NCI-H526 treated with DMSO at 0.1 percent for 48 hours (cell line): ENCODE data around the gene NEUROD2.
A peak's percentile ranks its signal among the peaks of the same experiment; 100 is the strongest.
"Not testable (repeated sequence)": the region's sequence is repeated elsewhere in the genome, so short reads cannot be mapped to it uniquely, and the experiment has no call there.

ENCODE experiments used
- DNase-seq: peaks from one replicate; lab custom pipeline; 2025; lab: John Stamatoyannopoulos, UW

NEUROD2 gene

DNA sequence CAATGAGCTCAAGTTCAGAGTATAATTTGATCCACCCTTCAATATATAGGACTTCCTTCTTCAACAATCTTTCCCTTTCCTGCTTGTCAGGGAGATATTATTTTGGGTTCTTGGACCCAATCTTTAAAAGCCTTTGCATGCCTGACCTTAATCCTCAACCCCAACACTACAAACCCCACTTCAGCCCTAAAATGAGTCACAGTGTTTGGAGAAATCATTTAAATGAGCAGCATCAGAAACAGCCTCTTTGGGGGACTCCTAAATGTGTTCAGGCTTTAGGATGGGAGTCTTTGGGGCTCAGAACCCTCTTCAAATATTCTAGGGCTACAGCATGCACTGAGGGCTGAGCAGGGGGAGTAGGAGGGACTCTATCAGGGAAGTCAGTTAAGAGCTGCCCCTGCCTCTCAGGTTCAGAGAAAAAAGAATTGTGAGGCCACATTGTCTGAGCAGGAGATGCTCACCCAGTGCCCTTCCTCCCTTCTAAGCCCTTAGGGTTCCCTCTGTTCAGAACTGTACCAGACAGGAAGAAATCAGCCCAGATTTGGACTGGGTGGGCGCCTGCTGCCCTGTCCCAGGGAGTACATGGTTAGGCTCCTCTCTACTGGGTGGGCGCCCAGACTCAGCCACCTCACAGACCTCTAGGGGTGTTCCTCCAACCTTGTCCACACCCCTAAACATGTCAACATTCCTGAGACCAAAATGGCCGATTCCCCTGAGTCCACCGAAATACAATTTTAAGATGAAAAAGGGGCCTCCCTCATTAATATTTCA, 5.0 kb downstream of the NEUROD2 start:
- DNase-seq: no peak

DNA sequence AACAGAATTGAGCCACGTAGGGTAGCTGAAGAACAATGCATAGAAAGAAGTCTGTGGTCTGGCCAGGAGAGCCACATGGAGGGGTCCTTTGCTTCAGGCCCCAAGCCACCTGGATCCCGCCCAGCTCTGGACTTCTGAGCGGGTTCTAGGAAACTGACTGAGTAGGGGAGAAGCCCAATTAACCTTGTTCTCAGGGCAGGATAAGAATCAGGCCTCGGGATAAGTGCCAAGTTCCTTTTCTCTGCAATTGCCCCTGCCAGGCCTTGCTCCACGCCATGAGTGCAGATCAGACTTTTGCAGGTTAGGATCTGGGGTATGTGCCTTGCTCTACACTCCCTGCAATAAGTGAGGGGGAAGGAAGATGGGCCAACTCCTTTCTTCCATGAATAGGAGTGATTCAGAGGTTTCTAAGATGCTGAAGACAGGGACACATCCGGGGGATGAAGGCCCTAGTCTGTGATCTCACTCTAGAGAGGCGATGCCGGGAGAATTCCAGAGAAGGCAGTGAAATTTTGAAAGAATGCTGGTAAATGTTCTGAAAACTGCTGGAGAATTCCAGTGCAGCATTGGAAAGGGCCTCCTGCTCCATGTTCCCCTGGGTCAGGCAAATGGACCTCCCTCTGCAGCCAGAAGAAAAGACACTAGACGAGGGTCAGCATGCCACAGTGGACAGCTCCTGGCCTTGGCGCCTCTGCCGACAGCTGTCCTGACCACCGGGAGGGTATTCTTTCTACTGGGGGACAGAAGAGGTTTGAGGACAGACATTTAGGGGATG, 5.8 kb downstream of the NEUROD2 start:
- DNase-seq: no peak

DNA sequence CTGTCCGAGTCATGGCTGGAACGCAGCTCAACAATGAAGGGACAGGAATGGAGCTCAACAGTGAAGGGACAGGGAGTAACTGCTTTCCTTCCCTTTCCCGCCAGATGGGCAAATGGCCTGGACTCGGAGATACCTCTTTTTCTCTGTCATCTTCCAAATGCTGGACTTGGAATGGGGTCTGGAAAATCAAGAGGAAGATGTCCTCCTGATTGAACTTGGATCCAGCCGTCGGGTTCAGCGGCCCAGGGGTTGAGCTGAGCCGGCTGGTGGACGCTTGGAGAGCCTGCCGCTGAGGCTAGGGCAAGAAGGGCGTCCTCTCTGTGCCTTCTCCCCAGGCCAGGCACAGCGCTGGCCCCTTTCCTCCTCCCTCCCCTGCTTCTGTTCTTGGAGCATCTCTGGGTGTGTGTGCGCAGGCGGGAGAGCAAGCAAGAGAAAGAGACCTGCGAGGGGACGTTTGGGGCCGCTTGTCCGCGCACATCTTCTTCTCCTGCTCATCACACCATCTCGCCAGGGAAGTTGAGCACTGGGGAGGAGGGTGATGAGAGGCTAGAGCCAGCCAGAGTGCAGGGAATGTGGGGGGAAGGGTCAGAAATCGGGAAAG, 6.6 kb downstream of the NEUROD2 start:
- no peak for DNase-seq

DNA sequence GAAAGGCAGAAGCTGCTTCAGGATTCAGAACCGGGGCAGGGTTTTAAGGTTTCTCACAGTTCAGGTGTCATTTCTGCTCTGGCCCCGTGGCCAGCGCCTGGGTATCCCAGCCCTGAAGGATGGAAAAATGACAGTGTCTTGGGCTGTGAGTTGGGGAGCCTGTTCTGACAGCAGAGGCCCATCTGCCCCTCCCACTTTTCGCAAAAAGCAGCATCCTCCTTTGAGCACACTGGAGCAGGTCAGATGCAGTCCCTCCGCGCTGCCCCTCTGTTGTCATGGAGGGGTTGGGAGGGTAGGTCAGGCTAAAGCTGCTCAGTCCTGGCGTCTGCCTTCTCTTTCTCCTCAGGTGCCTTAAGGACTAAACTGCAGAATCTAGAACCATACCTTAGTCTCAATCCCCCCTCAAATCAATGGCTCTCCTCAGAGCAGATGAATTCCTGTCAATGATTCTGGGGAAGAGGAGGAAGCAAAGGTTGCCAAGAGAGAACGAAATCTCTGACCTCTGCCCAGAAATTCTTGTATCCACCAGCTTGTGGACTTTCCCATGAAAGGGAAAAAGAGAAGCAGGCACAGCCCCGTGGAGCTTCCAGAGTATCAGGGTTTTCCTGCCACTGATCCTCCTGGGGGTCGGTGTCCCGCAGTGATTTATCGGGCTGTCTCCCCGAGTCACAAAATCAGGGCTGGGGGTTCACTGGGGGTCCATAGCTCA, 7.3 kb downstream of the NEUROD2 start:
- DNase-seq: no peak

DNA sequence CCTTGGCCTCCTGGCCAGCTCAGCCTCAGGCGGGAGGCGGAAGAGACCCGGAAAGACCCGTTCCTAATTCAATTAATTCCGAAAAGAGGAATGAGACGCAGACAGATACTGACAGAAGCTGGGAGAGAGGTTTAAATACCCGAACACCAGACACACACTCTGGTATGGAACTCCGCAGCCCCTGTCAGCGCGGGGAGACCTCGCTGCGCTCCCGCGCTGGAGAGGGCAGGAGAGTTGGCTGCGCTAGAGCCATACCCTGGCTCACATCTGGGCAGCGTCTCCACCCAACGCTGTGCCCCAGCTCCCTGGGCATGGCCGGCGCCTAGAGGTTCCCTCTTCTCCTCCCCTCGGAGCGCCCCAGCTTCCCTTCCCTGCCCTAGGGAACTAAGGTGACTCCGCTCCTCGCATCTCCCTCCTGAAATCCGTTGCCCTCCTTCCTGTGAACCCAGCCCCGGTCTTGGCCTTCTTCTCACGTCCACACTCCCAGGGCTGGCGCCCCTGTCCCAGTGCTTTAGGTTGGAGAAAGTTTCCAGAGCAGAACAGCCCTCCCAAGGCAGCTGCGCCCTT, 8.0 kb downstream of the NEUROD2 start:
- no peak for DNase-seq

DNA sequence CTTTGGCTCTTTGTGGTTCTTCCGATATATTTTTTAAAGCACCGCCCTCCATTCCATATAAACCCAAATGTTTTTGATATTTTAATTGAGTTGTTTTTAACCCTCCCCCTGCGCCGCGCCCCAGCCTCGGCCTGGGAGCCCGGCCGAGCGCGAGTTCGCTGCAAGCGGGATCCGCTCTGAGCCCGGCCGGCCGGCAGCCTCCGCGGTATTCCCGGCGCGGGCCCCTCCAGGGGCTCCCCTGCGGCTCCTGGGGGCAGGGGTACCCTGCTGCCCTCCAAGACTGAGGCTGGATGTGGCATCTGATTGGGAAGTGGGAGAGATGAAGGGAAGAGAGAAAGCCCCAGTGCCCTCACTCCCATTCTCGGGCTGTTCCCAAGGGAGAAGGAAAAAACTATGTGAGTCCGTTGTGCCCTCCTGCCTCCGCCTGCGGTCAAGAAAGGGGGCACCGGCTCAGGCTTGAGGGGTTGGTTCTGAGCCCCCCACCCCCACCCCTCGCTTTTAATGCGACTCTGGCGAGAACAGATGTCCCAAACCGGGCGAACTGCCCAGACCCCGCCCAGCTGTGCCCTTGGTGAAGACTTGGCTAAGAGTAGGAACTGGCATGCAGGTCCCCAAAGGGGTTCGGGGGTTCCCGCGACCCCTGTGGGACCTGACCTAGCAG, 8.6 kb downstream of the NEUROD2 start:
- no peak for DNase-seq

DNA sequence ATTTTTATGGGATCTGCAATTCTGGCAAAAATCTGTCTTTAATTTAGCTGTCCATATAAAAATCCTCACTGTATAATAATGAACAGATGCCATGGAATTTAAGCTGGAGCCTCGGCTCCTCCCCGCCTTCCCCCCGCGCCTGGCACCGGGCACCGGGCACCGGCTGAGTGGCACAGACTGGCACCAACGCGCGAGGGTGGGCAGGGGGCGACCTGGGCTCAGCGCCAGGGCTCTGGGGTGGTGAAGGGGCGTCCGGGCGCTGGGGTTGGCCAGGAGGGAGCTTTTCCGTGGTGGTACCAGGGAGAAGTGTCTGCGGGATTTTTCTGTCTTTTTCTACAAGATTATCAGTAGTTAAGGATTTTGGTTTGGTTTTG, 9.1 kb downstream of the NEUROD2 start:
- no peak for DNase-seq

DNA sequence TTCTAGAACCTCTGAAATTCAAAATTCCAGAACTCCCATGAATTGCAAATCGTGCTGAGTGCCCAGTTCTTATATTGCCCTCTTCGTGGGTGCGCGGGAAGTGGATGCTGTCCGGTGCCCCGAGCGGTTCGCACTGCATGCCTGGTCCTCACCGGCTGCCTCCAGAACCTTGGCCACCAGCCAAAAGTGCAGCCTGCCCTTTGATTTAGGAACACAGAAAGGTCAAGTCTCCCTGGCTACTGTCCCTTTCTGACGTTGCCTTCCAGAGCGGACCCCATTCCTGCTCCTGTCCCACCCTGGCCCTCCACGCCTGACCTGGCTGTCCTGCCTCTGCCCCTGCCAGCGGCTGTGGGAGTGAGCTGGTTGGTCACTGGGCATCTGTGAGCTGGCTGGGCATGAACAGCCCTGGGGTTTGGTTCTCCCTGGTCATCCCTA, 9.7 kb downstream of the NEUROD2 start:
- no peak for DNase-seq

DNA sequence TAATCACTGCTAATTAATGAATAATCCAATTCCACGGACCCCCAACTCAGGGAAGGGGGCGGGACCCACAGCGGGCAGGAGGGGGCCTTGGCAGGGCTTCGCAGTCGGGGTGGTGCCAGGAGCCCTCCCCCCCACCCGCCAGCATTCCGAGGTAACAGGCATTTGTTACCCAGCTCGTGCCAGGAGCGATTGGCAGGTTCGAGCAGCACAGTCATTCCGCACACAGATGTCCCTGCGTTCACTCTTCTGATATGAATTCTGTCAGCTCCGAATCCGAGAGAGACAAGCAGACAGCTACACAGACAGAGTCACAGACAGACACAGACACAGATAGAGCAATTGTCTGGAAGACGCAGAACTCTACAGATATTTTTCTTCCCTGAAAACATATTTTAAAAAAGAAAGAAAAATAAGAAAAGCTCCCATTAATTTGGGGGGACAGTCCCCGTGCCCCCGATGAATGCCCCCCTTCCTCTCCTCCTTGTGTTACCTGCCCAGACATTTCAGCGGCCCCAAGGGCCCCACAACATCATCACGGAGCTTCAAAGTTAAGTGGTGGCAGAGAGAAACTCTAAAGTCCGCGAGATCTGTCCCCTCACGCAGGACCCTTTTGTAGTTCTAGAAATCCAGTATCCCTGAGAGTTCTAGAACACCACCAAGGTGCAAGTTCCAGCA, 10.2 kb downstream of the NEUROD2 start:
- DNase-seq: no peak

DNA sequence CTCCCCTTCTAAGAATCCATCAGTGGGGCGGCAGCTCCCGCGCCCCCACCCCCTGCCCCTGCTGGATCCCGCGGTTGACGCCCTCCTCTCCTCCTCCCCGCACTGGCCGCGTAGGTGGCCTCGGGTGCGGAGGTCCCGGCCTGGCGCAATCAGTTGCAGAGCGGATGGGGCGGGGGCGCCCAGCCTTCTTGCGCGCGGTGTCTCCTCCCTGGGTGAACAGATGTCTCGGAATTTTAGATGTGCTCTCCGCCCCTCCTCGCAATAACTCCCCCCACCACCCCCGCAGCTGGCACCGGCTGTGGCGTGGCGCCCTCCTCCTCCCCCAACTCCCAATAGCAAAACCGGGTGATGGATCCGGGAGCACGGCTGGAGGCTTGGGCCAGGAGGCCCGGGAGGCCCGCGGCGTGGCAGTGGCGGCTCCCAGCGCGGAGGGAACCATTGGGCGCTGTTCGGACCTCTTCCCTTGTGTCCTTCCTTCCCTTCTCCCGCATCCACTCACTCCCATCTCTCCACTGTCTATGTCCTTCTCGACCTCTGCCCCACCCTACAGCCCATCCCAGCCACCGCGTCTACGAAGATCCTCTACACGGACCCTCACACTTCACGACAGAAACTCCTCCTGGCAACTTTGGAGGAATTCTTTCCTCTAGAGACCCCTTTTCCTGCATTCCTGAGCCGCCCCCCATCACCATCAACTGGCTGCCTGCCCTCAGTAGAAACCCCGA, 11.0 kb downstream of the NEUROD2 start:
- DNase-seq: no peak

DNA sequence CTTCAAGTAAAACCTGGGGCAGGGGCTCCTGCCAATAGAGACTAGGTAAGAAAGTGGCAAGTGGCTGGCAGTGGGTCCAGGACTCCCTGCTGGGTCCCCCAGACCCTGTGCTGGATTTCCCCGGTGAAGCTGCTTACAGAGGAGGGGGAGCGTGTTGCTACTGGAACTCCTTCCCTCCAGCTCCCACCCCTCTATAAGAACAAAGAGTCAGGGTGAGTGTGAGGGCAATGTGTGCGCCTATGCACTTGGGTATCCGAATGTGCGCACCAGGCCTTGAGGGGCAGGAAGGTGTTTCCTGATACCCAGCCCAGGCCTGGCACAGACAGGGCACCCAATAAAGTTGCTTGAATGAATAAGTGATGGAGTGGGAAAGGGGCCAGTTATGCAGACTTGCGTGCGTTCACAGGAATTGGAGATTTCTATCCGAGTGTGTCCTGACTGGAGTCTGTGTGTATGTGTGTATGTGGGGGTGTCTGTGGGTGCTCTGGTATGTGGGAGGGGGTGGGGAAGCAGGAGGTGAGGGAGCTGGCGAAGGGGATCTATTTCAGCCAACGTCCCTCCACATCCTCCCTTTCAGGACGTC, 11.7 kb downstream of the NEUROD2 start:
- no peak for DNase-seq

DNA sequence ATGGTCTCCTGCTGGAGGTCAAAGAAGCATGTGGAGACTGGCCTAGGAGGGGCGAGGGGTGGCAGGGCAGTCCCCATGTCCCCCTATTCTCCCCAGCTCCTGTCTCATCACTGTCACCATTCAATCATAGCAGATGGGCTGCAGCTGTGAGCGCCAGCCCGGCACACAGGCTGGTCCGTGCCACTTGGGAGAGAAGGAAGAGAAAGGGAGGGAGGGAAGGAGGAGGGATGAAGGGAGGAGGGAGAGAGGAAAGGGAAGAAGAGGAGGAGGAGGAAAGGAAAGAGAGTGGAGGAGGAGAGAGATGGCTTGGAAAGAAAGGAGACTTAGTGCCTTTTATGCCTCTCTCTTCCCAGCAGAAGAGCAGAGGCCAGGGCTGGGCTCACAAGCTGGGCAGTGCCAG, 12.4 kb downstream of the NEUROD2 start:
- DNase-seq: no peak

DNA sequence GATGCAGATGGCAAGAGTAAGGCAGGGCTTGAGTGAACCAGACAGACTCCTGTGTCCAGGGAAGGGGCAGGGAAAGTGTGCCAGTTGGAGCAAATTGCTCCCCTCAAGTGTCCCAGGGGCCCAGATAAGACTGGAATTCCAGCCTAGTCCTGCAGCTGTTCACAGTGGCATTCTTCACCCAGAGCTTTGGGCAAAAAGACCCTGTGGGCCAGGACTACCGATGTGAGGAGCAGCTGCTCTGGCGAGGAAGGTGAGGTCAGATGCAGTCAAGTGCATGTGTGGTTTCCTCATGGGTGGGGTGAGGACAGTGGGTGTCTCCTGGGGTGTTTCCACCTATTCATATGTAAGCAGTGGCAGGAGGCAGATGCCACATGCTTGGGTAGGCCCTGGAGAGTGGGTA, 14.3 kb downstream of the NEUROD2 start:
- DNase-seq: no peak

DNA sequence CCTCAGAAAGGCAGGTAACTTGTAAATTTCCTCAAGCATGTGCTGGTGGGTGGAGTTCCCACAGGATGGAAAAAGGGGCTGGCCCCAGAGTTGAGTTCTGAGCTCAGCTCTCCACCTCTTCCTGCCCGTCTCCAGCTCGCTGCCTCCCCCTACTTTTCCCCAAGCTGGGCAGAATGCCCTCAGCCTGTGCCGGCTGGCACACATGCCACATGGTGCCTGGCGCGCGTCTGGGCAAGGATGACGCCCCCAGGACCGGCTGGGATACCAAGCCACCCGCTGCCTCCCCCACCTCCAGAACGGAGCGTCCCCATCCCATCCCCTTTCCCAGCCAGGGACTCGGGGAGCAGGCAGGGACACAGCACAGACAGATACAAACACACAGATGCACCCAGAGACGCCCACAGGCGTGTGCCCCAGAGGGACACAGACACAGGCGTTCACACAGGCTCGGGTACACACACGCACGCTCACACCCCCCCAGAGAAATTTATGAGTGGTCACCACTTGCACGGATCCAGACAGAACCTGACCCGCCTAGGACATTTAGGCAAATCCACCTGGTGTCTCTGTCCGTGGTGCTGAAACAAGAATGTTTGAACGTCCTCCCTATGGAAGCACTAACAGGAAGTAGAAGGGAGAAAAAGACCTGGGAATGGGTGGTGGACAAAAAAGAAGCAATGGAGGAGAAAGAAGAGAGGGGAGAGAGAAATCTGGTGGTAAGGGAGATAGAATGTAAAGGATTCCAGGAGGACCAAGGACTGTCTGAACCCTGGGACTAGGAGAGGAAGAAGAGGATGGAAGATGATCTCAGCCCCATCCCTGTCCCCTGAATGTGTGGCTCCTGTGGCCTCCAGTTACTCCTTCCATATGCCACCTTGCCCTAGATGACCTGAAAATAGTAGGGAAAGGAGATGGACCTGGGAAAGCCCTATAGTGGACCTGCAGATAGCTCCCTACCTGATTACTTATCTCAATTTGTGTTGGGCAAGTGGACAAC, 15.5 kb downstream of the NEUROD2 start:
- peak; percentile 18 for DNase-seq

DNA sequence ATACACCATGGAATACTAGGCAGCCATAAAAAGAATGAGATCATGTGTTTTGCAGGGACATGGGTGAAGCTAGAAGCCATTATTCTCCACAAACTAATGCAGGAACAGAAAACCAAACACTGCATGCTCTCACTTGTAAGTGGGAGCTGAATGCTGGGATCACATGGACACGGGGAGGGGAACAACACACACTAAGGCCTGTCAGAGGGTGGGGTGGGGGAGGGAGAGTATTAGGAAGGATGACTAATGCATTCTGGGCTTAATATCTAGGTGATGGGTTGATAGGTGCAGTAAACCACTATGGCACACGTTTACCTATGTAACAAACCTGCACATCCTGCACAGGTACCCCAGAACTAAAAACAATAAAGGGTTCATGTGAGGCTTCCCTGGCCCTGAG, 17.5 kb downstream of the NEUROD2 start:
- DNase-seq: not testable (repeated sequence)

DNA sequence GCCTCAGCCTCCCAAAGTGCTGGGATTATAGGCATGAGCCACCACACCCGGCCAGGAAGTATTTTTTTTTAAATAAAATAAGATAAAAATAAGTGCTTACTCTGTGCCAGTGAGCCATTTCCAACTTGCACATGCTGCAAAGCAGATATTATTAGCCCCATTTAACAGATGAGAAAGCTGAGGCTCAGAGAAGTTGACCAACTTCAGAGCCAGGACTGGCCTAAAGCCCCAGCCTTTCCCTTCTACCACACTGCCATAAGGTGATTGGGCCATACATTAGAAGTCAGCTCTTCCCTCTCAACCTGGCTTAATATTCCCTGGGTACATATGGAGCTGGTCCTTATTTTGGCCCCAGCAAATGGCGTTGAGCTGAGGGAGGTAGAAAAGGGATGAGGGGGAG, 25.1 kb downstream of the NEUROD2 start:
- DNase-seq: no peak

DNA sequence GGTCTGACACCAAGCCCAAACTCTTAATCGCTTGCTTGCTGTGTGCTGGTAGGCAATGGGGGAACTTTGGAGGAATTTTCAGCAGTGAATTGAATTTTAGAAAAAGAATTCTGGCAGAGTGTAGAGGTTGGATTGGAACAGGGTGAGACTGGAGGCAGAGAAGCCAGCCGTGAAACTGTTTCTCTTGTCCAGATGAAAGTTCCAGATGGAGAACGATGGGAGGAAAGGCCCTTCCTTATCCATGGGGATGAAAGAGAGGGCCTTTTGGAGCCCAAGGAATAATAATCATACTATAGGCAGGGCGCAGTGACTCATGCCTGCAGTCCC, 26.0 kb downstream of the NEUROD2 start:
- no peak for DNase-seq

DNA sequence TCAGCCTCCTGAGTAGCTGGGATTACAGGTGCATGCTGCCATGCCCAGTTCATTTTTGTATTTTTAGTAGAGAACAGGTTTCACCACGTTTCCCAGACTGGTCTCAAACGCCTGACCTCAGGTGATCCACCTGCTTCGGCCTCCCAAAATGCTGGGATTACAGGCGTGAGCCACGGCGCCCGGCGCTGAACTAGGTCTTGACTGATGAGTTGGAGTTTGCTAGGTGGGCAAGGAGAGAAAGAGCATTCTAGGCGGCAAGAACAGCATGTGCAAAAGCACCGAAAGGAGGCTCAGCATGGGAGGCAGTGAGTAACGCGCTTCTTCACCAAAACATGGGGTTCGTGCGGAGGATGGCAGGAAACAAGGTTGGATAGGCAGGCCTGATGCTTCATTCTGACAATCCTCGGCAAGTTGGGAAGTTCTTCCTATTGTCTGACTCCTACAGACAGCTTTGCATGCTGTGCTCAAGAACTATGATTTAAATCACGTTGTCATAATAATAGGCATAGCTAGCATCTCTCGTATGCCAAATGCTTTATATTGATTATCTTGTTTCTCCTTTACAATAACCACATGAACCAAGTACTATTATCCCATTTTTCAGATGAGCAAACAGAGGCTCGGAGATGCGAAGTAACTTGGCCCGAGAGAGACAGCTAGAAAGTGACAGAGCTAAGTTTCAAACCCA, 26.5 kb downstream of the NEUROD2 start:
- DNase-seq: no peak
